Fibroblast of skin of back (primary cell): Measurements from ENCODE around the gene CHD9.

ENCODE experiments used
- DNase-seq: peaks from one replicate; pipeline ENCODE4 v3.0.0-alpha.2; 2013

CHD9 gene

GRCh38 chr16:53097190-53097589 is 42.4 kb downstream of the CHD9 start:
- no peak for DNase-seq

- peak; percentile 92 for DNase-seq
Measured at GRCh38 chr16:53098526-53099317, 43.9 kb downstream of the CHD9 start.

- peak; percentile 93 for DNase-seq
Measured at GRCh38 chr16:53099318-53100130, 44.7 kb downstream of the CHD9 start.

- DNase-seq, result no peak
Measured at GRCh38 chr16:53100131-53100748, 45.4 kb downstream of the CHD9 start.

- DNase-seq, result no peak
Measured at GRCh38 chr16:53100889-53101288, 46.1 kb downstream of the CHD9 start.

GRCh38 chr16:53103811-53104210 is 49.0 kb downstream of the CHD9 start:
- peak; percentile 19 for DNase-seq

- no peak for DNase-seq
Measured at GRCh38 chr16:53105565-53105964, 50.8 kb downstream of the CHD9 start.

- peak; percentile 9 for DNase-seq
Measured at GRCh38 chr16:53111078-53111791, 56.4 kb downstream of the CHD9 start.

- no peak for DNase-seq
Measured at GRCh38 chr16:53112015-53112414, 57.2 kb downstream of the CHD9 start.

- no peak for DNase-seq
Measured at GRCh38 chr16:53115047-53115446, 60.3 kb downstream of the CHD9 start.

- DNase-seq, result no peak
Measured at GRCh38 chr16:53115773-53116172, 61.0 kb downstream of the CHD9 start.

- DNase-seq, result no peak
Measured at GRCh38 chr16:53121043-53121620, 66.3 kb downstream of the CHD9 start.

- DNase-seq, result no peak
Measured at GRCh38 chr16:53121661-53122060, 66.9 kb downstream of the CHD9 start.

- peak; percentile 57 for DNase-seq
Measured at GRCh38 chr16:53123747-53124146, 69.0 kb downstream of the CHD9 start.

GRCh38 chr16:53126390-53126789 is 71.6 kb downstream of the CHD9 start:
- DNase-seq, result no peak

- DNase-seq, result peak; percentile 80
Measured at GRCh38 chr16:53129281-53130158, 74.7 kb downstream of the CHD9 start.

- peak; percentile 95 for DNase-seq
Measured at GRCh38 chr16:53130159-53131049, 75.6 kb downstream of the CHD9 start.

- DNase-seq, result no peak
Measured at GRCh38 chr16:53131050-53131362, 76.2 kb downstream of the CHD9 start.

GRCh38 chr16:53131363-53132071 is 76.7 kb downstream of the CHD9 start:
- peak; percentile 63 for DNase-seq

GRCh38 chr16:53132406-53132805 is 77.6 kb downstream of the CHD9 start:
- DNase-seq, result no peak
